GM19324 (cell line): ENCODE data around the gene YIPF3.
"Not testable (repeated sequence)": the region's sequence is repeated elsewhere in the genome, so short reads cannot be mapped to it uniquely, and the experiment has no call there.

Source experiments
- ATAC-seq: cut with Tn5 transposase; IDR thresholded peaks from one replicate; pipeline ENCODE4 v1.9.1; 2021; ENCODE audit warnings: mild to moderate bottlenecking, moderate library complexity; ENCODE audit not compliant: unreplicated experiment, low FRiP score

YIPF3 gene

GRCh38 chr6:43467265-43467664 lies 49.5 kb downstream of the YIPF3 start:
- not testable (repeated sequence) for ATAC-seq

GRCh38 chr6:43465948-43466347 lies 50.8 kb downstream of the YIPF3 start:
- ATAC-seq: no peak

- ATAC-seq: no peak
Observed at GRCh38 chr6:43464337-43464736, 52.4 kb downstream of the YIPF3 start.

- ATAC-seq: no peak
Observed at GRCh38 chr6:43461936-43462335, 54.8 kb downstream of the YIPF3 start.
